HG03439 (cell line): ENCODE data around the gene HMG20A.

Experiments used
- ATAC-seq: cut with Tn5 transposase; IDR thresholded peaks from one replicate; pipeline ENCODE4 v1.9.1; 2021; ENCODE audit warnings: mild to moderate bottlenecking, moderate library complexity; ENCODE audit not compliant: unreplicated experiment

Gene HMG20A

GRCh38 chr15:77514641-77515402, 94.1 kb downstream of the HMG20A start:
- ATAC-seq = no peak

- ATAC-seq = no peak
These were observed 94.9 kb downstream of the HMG20A start for GRCh38 chr15:77515613-77516012.

GRCh38 chr15:77516076-77516475, 95.4 kb downstream of the HMG20A start:
- ATAC-seq = no peak

GRCh38 chr15:77516786-77517185, 96.1 kb downstream of the HMG20A start:
- ATAC-seq = no peak

- ATAC-seq = no peak
These were observed 96.9 kb downstream of the HMG20A start for GRCh38 chr15:77517579-77517978.

- no peak for ATAC-seq
These were observed 97.8 kb downstream of the HMG20A start for GRCh38 chr15:77518458-77518857.

GRCh38 chr15:77519540-77519939, 98.9 kb downstream of the HMG20A start:
- no peak for ATAC-seq

- no peak for ATAC-seq
These were observed 100.5 kb downstream of the HMG20A start for GRCh38 chr15:77521206-77521605.

GRCh38 chr15:77525400-77525811, 104.7 kb downstream of the HMG20A start:
- no peak for ATAC-seq

GRCh38 chr15:77525907-77526594, 105.4 kb downstream of the HMG20A start:
- ATAC-seq = no peak

GRCh38 chr15:77526595-77527163, 106.0 kb downstream of the HMG20A start:
- ATAC-seq = no peak

GRCh38 chr15:77527164-77527778, 106.6 kb downstream of the HMG20A start:
- ATAC-seq = no peak

GRCh38 chr15:77527831-77528231, 107.1 kb downstream of the HMG20A start:
- no peak for ATAC-seq

GRCh38 chr15:77528290-77528967, 107.7 kb downstream of the HMG20A start:
- no peak for ATAC-seq

- ATAC-seq = no peak
These were observed 108.3 kb downstream of the HMG20A start for GRCh38 chr15:77528968-77529319.

- no peak for ATAC-seq
These were observed 108.9 kb downstream of the HMG20A start for GRCh38 chr15:77529394-77530159.

GRCh38 chr15:77530576-77530975, 109.9 kb downstream of the HMG20A start:
- ATAC-seq = no peak

GRCh38 chr15:77531191-77532000, 110.7 kb downstream of the HMG20A start:
- ATAC-seq = no peak

- no peak for ATAC-seq
These were observed 111.5 kb downstream of the HMG20A start for GRCh38 chr15:77532067-77532710.
